NCI-H2227 (cell line): ENCODE results near the gene ZNF200.
A peak's percentile ranks its signal among the peaks of the same experiment; 100 is the strongest.
"Not testable (repeated sequence)": the region's sequence is repeated elsewhere in the genome, so short reads cannot be mapped to it uniquely, and the experiment has no call there.

Experiments used
- DNase-seq: peaks from one replicate; lab custom pipeline; 2025; ENCODE audit not compliant: unreplicated experiment; lab: John Stamatoyannopoulos, UW

ZNF200 gene

DNA sequence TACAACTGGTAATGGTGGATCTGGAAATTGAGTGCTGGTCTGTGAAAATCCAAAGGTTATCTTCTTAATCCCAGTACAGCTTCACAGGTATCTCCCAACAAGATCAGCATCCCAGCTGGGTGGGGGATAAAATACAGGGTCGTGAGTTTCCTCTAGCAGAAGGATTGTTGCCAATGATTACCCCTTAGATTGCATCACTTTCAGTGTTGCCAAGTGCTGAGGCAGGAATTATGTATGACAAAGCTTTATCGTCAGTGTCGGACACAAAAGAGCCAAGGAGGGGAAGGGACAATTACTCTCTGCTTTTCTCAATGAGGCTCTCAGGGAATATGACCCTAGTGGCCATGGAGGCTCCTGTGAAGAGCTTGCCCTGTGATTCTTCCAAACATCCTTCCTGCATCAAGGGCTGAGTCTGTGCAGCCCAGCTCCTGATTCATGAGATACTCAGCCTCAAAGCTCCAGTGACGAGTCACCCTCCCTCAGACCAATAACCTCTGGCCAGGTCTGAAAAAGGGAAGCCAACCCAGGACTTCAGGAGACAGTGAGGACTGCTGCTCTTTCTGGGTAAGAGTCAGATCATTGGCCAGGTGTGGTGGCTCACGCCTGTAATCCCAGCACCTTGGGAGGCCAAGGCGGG, 31.9 kb downstream of the ZNF200 start:
- no peak for DNase-seq

DNA sequence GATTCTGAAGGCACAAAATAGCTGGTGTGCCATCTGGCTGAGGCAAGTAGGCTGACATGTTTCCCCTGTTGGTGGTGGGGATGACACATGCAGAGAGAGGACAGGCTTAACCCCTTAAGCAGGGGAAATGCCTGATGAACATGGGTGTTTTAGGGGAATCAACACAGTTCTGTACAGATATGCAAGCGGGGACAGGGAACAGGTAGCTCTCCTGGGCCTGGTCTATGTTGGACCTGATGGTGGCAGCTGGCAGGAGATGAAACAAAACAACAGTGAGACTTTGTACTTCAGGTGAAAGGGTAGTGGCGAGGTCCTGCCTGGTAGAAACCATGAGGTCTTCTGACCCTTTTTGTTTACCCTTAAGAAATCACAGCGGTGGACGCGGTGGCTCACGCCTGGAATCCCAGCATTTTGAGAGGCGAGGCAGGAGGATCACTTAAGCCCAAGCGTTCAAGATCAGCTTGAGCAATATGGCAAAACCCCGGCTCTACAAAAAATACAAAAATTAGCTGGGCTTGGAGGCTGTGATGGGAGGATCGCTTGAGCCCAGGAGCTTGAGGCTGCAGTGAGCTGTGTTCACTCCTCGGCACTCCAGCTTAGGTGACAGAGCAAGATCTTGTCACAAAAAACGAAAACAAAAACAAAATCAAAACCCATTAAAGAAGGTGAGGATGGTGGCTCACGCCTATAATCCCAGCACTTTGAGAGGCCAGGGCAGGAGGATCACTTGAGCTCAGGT, 36.5 kb downstream of the ZNF200 start:
- DNase-seq = no peak

DNA sequence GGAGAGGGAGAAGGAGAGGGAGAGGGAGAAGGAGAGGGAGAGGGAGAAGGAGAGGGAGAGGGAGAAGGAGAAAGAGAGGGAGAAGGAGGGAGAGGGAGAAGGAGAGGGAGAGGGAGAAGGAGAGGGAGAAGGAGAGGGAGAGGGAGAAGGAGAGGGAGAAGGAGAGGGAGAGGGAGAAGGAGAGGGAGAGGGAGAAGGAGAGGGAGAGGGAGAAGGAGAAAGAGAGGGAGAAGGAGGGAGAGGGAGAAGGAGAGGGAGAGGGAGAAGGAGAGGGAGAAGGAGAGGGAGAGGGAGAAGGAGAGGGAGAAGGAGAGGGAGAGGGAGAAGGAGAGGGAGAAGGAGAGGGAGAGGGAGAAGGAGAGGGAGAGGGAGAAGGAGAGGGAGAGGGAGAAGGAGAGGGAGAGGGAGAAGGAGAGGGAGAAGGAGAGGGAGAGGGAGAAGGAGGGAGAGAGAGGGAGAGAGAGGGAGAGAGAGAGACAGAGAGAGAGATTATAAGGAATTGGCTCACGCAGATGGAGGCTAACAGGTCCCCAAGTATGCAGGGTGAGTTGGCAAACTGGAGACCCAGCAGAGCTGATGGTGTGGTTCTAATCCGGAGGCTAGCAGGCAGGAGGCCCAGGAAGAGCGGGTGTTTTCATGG, 37.1 kb downstream of the ZNF200 start:
- DNase-seq = not testable (repeated sequence)

DNA sequence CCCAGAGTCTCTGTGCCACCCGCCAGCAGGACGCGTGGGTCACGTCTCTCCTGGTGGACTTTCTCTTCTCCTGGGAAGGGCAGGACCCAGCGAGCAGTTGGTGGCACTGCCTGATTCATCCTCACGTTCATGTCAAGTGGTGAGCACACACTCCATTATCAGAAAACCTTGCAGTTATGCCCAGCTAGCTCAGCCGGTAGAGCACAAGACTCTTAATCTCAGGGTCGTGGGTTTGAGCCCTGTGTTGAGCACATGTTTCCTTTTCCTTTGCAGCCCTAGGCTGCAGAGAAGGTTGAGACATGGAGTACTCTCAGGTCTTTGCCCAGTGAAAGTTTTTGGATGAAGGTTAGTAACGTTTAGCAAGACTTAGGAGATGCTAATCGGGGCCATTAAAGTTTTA, 39.0 kb downstream of the ZNF200 start:
- DNase-seq = no peak

DNA sequence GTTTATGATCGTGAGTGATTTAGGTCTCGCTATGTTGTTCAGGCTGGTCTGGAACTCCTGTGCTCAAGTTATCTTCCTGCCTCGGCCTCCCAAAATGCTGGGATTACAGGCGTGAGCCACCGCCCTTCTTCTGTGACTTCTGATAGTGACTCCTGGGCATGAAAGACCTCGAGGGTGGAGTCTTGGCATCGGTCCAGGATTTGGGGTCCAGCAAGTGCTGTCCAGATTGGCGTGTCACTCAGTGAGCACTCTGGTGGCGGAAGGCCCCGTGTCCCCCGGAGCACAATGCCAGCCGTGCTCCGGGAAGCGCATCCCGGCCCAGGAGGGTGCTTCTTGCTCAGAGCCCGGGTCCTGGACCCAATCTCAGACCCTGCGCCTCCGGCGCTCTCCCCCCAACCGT, 40.2 kb downstream of the ZNF200 start:
- no peak for DNase-seq

DNA sequence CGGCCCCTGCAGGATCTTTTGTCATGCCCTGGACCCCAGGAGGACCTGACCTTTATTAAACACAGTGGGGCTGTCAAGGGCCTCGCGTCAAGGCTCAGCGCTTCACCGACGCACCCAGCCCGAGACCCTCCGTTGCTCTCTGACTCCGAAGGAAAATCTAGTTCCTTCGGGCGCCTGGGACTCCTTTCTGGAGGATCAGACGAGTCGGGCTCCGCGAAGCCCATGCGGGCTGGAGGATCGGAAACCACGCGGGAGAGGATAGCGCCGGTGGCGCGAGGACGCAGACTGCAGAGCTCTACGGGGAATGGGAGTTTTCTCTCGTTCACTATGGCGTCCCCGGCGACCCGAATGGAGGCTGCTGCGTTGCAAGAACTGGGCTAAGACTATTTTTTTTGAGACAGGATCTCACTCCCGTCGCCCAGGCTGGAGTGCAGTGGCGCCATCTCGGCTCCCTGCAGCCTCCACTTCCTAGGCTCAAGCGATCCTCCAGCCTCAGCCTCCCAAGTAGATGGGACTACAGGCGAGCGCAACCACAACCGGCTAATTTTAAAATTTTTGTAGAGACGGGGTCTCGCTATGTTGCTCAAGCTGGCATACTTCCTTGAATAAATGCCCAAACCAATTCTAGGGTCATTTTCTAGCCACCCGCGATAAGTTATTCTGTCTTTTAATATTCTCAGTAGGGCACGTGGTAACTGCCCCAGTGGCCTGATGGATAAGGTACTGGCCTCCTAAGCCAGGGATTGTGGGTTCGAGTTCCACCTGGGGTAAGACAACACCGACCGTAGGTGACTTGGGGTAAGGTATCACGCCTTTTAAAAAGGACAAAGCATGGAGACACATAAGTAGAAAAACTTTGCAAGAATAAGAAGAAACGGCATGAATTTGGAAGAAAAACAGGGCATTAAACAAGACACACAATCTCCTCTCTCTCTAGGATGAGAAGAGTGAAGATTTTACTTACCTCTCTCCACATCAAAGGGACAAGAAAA, 41.4 kb downstream of the ZNF200 start:
- no peak for DNase-seq

DNA sequence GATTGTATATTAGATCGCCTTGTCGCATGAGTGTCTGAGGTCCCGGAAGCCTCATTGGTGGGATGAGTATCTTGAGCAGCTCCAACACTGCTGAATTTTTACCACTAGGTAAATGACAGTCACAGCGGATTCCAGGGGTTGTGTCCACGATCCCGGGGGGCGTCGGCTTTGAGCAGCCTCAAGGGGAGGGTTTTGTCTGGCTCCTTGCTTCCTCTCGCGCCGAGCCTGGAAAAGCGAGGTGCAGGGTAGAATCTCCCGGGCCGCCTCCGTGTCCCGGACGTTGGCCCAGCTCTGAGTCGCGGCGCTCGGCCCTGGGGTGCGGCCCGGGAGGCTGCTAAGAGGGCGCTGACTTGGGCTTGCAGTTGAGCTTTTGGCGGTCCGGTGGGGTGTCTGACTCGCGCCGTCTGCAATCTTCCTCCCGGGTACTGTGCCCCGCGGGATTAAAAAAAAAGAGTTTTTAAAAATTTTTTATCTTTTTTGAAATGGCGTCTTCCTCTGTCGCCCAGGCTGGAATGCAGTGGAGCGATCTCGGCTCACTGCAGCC, 42.4 kb downstream of the ZNF200 start:
- DNase-seq = no peak

DNA sequence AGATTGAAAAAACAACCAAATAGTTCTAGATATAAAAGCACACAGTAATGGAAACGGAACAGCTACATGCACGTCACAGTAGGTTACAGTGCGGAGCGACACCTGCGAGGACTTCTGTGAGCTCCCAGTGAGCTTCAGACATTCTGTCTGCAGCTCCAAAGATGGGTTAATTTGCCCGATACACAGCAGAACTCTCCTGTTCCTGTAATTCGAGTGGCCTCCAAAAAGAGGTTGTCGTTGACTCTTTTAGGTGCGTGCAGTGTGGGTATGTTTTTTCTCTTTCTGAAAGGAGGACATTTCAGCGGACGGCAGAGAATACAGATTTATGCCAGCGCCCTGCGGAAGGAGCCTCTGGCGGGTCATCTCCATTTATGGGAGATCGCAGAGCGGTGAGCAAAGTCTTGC, 44.0 kb downstream of the ZNF200 start:
- no peak for DNase-seq

DNA sequence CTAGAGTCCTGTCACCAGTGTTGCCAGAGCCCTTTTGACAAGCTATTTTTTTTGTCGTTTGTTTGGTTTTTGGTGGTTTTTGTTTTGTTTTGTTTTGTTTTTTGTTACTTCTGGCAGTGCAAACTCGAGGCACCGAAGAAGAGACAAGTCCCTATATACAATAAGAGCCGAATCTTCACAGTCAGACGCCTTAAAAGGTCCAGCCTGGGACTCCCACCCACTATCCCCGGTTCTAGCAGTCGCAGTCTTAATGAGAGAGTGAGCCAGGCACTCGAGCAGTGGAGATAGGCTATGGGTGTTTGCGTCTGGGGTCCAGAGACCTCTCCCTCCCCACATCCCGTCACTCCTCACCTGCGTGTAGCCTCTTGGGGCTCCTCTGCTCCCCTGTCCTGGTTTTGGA, 45.1 kb downstream of the ZNF200 start:
- no peak for DNase-seq

DNA sequence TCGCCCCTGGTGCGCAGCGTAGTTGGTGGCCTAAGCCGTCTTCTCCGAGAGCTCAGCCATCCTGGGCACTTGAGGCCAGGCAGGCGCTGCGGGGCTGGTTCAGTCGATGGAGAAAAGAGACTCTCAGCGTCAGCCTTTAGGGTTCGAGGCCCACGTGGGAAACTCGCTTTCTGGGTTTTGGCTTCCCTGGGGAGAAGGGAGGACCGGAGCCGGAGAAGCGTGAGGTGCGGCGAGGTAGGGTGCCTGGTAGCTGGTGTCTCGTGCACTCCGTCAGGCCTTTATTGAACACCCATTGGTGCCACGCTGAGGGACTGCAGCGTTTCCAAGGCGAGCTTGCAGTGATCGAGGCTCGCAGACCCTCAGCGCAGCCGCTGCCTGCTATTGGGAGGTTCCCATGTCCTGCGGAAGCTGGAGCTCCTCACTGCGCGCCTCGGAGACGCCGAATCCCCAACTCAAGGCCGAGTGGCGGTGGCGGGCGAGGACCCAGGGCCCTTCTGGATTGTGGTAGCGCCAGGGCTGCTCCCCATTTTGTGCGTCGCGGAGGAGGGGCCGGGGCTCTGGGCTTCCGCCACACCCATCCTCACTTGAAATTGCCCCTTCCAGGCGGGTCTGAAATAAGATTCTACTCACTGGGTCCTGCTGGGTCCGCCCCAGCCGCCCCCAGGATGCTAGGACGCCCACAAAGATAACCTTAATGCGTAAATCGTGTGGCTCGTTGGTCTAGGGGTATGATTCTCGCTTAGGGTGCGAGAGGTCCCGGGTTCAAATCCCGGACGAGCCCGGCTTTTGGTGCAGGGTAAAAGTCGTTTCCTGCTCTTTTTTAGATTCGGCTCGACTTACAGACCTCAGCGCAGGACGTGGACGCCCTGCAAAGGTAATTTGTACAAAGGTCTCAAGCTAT, 45.8 kb downstream of the ZNF200 start:
- DNase-seq = peak; percentile 75

DNA sequence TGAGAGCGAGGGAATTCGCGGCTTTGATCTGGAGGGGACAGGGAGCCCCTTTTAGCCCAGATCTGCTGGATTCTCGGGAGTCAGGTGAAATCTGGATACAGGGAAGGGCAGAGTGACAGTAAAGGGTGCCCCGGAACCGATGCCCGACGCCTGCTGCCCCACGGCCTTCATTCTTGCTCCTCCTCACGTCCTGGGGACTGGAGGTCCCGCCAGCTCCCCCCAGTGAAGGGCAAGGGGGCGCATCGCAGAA, 46.4 kb downstream of the ZNF200 start:
- DNase-seq = no peak

DNA sequence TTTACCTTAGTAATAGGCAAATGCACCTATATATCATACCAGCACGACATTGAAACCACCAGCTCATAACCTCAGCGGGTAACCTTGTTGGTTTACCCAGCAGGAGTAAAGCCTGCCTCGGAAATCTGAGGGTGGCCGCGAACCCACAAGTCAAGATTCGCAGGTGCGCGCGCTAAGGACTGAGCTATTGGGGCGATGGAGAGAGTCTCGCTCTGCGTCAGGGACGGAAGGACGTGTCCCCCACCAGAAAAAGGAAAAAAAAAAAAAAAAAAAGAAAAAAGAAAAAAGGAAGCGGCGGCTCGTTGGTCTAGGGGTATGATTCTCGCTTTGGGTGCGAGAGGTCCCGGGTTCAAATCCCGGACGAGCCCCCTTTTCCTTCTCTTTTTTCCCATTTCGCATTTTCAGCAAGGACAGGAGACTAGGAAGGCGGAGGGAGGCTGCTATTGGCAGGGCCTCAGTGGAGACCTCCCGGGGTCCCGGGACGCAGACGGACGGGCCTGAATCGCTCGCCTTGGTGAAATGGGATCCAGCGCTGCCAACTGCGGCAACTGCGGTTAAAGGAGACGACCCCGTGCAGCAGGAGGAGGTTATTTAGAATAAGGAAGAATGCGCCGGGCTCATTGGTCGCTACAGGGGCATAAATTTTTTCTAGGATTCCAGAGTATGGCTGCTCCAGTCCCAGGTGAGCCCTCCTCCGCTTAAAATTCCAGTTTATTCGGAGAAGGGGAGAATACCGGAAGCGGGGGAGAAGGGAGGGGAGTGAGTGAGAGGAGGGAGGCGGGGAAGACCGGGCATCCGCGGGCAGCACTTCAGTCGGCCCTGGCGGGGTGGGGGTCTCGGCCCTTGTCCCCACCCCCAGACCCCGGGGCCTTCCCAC, 46.9 kb downstream of the ZNF200 start, which contains the start of gene OR1F1:
TSS of gene OR1F1 (plus strand) at position 407 of the 877 bp plus-strand sequence.
- peak; percentile 85 for DNase-seq

DNA sequence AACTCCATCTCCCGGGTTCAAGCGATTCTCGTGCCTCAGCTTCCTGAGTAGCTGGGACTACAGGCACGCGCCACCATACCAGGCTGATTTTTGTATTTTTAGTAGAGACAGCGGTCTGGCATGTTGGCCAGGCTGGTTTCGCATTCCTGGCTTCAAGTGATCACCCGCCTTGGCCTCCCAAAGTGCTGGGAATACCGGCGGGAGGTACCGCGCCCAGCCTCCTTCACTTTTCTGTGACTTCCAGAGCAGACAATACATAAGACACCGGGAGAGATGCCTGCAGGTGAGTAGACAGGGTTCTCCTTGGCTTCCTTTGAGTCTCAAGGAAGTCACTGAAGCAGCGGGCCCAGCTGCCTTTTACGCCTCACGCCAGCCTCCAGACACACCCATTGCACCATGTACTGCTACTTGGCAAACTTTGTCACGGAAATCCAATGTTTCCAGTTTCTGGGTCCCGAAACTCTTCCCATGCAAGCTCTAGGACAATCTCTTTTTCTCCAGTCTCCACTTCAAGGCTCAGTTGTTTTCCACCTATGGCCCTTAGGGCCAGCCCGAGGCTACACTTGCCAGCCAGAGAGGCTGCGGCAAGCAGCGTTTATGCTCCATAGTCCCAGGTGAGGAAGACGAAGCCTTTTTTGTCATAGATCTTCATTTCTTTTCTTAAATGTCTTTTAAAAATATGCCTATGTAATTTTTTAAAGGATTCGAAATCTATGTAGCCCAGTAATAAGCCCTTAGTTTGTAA, 47.8 kb downstream of the ZNF200 start:
- no peak for DNase-seq

DNA sequence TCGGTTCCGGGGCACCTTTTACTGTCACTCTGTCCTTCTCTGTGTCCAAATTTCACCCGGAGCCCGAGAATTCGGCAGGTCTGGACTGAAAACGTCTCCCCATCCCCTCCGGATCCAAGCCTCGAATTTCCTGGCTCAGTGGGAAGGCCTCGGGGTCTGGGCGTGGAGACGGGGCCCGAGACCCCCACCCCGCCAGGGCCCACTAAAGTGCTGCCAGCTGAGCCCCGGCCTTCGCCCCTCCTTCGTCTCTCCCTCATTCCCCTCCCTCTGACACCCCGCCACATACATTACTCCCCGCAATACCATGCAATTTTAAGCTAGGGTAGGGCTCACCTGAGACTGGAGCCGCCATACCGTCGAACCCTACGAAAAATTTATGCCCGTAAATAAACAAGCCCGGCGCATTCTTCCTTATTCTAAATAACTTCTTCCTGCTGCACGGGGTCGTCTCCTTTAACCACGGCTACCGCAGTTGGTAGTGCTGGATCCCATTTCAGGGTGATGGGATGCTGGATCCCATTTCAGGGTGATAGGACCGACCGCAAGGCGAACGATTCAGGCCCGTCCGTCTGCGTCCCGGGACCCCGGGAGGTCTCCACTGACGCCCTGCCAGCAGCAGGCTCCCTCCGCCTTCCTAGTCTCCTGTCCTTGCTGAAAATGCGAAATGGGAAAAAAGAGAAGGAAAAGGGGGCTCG, 51.4 kb downstream of the ZNF200 start:
- DNase-seq = no peak

DNA sequence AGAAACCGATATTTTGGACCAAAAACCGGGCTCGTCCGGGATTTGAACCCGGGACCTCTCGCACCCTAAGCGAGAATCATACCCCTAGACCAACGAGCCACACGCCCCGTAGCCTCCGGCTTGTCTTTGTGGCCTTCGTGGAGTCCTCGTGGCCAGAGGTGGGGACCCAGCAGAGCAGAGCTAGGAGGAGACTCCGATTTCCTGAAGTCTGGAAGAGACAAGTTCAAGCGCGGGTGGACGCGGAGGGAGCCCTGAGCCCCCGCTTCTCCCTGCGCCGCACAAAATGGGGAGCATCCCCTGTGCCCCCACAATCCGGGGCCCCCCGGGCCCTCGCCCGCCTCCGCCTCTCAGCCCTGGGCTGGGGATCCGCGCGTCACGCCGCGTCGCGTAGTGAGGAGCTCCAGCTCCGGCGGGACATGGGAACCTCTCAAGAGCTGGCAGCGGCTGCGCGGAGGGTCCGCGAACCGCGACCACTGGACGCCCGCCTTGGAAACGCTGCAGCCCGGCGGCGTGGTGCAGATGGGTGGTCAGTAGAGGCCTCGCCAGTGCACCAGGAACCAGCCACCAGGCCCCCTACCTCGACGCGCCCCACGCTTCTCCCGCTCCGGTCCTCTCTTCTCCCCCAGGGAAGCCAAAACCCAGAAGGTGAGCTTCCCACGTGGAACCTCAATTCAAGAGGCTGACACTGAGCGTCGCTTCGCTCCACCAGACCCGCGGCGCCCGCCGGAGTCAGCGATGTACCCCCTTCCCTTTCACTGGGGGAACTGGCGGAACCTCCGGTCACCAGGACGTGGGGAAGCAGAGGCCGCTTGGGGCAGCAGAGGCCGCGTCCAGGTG, 52.1 kb downstream of the ZNF200 start:
- DNase-seq = peak; percentile 68

DNA sequence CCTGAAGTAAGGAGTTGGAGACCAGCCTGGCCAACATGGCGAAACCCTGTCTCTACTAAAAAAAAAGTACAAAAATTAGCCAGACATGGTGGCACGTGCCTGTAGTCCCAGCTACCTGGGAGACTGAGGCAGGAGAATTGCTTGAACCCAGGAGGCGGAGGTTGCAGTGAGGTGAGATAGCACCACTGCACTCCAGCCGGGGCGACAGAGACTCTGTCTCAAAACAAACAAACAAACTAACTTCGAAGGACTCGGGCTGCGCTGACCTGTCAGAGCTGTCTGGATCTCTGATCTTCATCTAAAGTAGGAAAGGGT, 52.7 kb downstream of the ZNF200 start:
- not testable (repeated sequence) for DNase-seq

DNA sequence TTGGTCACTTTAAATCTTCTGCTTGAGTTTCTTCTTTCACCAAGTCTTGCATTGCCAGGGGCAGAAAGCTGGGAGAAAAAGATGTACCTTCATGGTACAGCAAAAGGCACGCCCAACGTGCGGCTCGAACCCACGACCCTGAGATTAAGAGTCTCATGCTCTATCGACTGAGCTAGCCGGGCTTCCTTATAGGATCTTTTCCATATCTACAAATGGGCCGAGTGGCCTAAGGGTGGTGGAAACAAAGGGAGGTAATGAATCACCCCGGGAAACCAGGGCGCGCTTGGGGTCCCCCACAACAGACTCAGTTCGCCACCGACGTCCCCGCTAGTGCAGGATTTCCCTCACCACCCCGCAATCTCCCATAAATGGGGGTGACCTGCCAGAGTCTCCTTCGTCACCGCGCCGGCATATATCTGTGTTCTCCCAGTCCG, 54.5 kb downstream of the ZNF200 start:
- no peak for DNase-seq
